HG03196 (cell line): ENCODE data around the gene SERPINE2.
"Not testable (repeated sequence)": the region's sequence is repeated elsewhere in the genome, so short reads cannot be mapped to it uniquely, and the experiment has no call there.

Experiments used
- ATAC-seq: cut with Tn5 transposase; IDR thresholded peaks from one replicate; pipeline ENCODE4 v1.9.1; 2021; ENCODE audit not compliant: unreplicated experiment

Gene SERPINE2

DNA sequence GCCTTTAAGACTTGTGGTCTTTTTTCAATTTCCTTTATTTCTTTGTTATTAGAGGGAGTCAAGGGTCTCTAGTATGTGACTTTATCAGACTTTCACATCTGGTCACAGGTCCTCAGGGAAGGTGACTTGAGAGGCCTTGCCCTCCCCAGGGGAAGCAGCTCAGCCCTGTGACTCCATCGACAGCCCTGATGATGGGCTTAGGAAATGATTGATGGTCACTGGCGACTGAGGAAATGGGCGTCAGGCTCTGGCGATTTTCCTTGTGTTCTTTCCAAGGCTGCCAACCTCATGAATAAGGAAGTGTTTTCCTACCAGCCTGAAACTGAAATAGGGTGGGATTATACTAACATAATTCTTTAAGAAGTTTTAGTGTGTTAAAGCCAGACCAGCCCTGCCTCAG lies 21.1 kb downstream of the SERPINE2 start:
- ATAC-seq: no peak

DNA sequence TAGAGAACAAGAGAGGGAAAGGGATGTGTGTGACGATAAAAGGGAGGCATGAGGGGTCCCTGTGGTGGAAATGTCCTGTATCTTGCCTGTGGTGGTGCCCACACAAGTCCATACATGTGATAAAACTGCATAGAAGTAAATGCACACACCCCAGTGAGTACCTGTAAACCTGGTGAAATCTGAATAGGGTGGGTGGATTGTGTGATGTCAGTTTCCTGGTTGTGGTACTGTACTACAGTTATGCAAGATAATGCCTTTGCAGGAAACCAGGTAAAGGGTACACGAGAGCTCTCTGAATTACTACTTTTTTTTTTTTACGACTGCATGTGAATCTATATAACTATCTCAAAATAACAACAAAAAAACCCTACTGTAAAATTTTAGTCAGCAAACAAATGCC lies 22.1 kb downstream of the SERPINE2 start:
- ATAC-seq: no peak

DNA sequence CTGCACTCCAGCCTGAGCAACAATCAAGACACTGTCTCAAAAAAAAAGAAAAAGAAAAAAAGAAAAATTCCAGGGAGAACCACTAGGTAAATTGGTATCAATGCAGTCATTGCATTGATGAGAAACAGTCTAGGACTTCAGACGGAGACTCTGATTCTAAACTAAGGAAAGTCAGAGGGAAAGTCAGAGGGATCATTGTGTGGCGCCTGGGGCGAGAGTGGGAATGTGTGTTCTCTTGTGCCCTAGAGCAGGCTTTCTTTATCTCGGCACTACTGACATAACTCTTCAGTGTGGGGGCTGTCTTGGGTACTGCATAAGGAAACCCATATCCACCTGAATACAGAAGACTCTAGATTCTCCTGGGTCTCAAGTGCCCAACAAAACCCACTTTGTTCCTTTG lies 24.8 kb downstream of the SERPINE2 start:
- ATAC-seq: no peak

DNA sequence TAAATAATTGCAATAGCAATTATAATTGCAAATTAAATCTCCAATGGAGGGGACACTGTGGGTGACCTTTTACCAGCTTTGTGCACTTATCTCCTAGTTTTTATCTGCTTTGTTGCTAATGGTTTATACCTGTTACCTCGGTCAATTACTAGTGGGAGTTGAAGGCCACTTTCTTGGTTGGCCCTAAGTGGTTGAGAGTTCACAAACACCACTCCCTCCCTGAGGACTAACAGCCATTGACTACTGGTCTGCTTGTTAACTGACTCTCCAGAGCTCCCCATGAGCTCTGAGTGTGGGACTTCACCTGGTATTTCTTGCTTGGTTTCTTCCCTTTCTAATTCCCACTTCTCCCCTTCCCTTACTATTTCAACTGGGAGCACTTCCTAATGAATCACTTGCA lies 27.2 kb downstream of the SERPINE2 start:
- ATAC-seq: no peak

DNA sequence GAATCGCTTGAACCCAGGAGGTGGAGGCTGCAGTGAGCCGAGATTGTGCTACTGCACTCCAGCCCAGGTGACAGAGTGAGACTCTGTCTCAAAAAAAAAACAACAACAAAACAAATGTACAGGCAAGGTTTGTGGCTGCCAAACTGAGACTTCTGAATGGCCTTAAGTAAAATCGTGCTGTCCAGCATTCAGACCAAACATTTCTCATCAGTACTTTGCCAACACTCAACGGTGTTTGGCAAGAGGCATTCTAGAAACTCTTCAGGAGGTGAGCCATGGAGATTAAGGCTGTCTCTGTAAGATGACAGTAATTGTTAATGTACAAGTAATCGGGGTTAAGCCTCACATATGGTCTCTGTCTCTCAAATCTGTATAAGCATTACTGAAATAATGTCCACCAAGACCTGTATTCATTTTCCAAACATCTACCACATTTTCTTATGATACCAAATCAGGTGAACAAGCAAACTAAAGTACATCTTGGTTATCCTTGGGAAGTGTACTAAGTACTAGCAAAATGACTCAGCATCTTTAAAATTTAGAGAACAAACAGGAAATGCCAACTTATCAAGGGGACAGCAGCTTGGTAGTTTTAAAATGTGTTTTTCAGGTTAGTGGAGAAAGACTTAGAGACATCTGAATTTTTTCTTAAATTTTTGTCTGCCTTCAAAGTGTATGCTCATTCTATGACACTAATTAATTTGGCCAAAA lies 29.3 kb downstream of the SERPINE2 start:
- no peak for ATAC-seq

DNA sequence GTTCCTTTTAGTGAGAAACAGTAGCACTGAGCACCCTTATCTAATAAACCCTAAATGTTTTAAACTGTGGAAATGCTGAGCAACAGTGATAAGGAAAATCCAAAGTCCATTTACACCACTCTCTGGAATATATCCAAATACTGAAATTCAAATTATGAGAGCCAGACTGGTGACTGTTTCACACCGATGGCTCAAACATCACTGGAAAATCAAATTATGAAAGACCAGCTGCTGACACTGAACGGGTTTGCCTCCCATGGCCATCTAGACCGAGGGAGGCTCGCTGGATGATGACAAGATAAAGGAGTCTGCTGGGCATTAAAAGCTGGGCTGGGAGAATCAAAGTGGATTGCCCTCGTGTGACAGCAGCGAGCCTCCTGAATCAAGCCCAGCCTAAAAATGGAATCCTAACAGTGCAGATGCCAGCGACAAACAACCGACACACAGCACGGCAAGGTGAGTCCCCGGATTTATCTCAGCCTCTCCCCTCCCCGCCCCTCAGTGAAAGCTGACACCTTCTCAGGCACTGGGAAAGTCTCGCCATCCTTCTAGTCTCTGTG lies 30.3 kb downstream of the SERPINE2 start:
- ATAC-seq: no peak

DNA sequence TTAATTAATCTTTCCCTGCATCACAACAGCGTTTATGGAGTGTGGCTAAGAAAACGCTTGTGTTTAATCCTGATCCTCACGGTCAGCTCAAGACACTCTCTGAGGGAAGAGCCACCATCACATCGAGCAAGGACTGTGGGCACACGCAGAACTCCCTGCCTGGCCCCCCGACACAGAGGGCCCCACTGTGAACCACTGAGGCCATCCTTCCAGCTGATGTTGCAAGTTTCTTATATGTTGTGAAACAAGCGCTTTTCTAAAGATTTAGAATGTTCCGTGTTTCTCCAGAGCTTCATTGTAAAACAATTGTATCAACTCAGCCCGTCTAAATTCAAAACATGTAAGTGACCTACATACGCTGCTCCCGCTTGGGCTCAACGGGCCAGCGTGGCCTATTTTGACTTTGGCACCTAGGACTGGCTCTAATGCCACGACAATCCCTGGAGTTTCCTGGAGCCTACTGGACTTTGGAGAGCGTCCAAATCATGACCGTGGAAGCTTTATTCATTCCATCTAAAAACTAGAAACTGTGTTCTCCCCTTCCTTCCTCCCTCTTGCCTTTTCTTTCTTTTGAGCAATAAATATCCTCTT lies 34.9 kb downstream of the SERPINE2 start:
- no peak for ATAC-seq

DNA sequence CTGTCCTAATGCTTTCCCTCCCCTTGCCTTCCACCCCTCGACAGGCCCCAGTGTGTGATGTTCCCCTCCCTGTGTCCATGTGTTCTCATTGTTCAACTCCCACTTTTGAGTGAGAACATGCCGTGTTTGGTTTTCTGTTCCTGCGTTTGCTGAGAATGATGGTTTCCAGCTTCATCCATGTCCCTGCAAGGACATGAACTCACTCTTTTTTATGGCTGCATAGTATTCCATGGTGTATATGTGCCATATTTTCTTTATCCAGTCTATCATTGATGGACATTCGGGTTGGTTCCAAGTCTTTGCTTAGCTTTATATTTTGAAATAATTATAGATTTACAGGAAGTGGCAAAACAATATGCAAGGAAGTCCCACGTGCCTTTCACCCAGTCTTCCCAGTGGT lies 38.4 kb downstream of the SERPINE2 start:
- ATAC-seq: not testable (repeated sequence)

DNA sequence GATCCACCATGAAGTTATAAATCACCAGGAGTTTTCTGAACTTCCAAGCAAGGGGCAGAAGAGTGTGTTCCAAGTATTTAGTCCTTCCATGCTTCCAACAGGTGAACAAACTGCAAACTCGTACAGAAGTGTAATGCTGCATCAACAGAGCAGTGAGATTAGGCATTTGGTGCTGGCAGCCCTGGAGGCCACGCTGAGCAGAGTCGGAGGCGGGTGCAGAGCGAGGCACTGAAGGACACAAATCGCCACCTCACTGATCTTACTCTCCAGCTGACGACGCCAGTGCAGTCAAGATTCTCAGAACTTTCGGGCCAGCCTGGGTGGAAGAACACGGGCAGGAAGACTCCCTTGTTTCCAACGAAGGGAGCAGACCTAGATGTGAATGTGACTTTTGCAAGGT lies 39.2 kb downstream of the SERPINE2 start:
- ATAC-seq: no peak

DNA sequence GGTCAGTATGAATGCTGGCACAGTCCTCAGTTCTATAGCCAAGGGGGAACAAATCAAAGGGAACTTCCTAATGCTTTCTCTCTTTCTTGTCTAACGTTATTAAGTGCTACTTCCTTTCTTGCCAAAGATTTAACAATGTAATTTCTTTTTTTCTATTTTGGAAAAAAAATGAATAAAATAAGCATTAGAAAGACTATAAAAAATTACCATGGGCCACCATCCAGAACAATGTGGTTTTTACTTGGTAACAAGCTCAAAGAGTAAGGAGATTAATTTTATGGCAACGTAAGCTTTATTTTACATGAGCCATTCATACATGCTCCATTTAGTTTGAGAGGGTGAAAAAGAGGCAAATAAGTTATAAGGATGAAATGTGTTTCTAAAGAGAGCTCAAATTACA lies 40.1 kb downstream of the SERPINE2 start:
- no peak for ATAC-seq

DNA sequence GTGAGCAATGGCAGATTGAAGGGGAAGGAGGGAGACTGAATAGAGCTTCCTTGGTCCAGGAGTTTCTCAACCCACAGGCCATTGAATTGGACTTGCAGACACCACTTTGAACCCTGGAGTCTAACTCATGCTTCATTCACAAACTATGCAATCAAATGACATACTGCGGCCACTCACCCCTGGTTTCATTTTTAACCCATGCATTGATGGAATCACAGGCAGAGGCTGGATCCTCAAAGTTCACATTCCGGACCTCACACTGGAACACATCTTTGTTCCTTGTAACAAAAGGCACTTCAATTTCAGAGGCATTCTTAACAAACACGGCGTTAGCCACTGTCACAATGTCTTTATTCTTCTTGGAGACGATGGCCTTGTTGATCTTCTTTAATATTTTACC lies 41.1 kb downstream of the SERPINE2 start:
- ATAC-seq: no peak

DNA sequence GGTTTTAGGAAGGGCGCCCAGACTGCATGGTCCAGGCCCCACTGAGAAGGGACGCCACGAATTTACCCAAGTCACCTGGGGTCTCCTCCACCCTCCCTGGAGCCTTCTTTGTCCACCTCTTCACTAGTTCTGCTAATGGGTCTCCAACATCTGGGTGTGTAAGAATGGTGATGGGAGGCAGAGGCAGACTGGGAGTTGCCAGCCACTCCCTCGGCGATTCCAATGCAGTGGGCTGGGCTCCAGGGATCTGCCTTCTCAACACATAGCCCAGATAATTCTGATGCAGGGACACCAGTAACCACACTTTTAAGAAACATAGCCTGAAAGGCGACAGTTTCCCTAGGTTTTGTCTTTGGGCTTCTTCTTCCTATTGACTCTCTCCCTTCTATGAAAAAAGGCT lies 42.7 kb downstream of the SERPINE2 start:
- ATAC-seq: no peak

DNA sequence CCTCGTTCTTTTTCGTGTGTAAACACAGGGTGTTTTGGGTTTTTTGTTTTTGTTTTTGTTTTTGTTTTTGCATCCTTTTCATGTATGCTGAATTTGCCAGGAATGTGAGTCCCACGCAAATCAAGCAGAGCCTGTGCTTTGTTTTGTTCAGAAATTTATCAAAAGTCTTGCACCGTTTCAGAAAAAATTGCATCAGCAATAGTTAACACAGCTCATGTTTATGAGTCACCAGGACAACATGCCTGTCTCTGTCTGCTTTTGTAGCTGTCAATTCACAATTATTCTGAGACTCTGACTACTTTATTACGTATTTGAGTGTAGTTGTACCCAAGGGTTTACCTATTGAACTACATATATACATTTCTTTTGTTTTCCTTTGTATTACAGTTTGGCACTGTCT lies 43.5 kb downstream of the SERPINE2 start:
- ATAC-seq: no peak

DNA sequence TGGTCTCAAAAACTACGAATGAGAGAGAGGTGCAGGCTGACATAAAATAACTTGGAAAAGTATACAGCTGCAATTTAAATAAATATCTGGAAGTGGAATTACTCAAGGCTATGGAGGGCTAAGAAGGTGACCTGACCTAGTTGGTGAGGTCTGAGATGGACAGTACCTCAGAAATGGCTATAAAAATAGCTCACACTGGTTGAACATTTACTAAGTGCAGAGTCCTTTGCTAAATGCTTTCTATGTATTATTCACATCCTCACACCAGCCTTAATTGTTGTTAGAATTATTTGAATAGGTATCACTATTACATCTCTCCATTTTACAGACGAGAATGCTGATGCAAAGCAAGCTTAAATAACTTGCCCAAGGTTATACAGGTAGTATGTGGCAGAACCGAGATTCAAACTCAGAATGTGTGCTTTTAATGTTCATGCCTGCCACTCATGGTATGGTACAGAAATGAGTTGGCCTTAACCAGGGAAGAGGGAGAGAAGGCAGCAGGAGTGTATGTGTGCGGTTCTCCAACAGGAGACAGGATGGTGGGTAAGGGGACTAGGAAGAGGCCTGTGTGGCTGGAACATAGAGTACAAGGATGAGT lies 44.4 kb downstream of the SERPINE2 start:
- ATAC-seq: no peak

DNA sequence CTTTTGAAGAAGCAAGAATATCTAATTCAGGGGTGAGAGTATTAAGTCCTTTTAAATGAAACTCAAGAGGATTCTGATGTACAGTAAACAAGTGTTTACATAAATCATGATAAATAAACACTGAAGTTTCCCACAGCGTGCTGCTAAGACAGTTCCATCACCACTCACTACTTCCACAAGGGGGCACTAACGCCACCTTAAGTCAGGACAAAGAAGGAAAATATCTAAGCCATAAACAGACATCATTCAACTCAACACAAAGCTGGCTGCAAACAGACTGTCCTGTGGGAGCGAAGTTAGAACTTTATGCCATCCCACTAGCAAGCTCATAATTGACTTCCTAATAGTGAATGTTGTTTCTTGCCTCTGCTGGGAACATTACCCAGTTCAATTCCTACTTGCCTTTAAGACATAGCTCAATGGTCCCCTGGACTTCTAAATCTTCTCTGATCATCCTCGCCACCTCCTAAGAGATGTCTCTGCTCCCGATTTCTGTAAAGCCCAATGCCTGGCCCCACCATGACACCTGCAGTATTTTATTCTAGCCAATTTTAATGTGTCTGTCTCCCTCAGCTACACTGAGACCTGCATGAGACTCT lies 45.4 kb downstream of the SERPINE2 start:
- peak; percentile 63 for ATAC-seq

DNA sequence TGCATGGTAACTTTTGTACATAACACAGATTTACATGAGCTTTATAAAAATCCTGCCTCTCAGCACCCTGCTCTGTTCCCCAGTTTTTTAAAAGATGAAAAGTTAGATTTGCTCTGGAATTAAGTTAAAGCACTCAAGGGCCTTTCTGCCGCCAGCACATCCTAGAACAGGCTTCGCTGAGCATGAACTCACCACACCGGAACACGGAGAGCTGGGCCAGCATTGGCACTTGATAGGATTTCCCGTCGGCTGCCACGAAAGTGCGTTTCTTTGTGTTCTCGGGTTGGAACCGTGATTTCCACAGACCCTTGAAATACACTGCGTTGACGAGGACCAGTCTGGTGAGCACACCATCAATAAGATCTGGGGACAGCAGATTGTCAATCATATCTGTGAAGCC lies 47.5 kb downstream of the SERPINE2 start:
- no peak for ATAC-seq

DNA sequence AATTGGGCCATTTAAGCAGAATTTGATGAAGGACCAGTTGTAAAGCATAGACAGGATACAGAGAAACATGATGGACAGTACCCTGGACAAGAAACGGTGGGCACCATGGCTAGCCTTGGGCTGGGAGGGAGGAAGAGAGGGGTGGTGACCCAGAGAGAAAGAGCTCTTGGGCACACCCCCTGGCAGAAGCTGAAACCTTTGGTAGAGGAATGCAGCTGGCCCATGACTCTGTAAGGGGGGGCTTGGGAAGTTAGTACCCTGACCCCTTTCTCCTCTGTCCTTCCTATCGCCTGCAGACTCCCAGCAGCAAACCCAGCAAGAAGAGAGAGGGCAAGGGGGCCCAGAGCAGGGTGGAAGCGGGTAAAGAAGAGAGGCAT lies 49.2 kb downstream of the SERPINE2 start:
- ATAC-seq: no peak

DNA sequence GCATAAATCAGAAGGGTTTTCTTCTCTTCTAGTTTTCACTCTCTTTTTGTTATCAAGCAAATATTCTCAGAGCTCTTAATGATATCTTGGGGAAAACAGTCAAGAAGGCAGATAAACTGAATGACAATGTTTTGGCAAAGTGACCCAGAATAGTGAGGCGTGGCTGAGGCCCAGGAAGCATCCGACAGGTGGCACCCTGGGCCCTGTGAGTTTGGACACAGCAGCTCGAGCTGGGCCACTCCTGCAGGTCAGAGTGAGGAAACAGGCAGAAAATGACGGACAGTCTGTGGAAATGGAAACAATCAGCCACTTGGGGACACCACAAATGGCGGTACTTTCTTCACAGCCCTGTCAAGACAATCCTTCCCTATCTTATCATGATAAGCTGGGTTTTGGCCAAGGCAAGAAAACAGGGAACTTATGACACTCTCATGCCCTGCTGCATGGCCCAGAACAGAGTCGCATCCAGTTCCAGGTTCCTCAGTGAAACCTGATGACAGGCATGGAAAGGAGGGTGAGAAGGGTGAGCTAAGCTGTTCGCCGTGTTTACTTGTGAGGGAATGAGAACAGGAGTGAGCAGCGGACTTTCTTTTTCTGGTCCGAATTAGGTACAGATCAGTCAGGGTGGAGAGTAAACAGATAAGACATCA lies 49.8 kb downstream of the SERPINE2 start:
- ATAC-seq: no peak

DNA sequence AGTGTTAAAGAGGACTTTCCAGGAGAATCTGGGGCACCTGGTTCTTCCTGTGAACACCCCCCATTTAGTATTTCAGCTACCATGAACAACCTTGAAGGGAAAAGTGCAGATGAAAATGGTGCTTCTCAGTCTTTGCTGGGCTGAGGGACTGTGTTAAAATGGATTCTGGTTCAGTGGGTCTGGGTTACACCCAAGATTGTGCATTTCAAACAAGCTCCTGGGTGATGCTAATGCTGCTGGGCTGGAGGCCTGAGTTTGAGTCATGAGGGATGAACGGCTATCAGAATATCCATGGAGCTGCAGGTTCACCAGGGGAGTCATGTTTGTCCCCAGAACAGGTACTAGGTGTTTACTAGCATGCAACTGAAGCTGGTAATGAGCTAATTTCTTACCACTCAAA lies 57.8 kb downstream of the SERPINE2 start:
- no peak for ATAC-seq

DNA sequence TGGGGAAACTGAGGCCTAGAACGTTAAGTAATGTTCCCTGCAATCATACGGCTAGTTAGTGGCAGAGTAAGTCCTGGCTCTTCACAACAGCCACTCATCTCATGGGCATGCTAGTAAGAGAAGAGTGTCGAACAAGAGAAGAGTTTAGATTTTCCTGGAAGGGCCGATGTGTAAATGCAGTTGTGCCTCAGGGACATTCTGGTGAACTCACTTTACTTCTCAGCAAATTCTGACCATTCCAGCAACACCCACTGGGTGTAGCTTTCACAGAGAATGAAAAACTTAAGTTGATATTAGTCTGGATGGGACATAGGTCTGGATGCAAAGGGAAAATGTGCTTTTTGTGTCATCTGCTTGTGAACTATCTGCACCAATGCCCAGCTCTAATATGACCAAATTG lies 58.3 kb downstream of the SERPINE2 start:
- ATAC-seq: no peak

DNA sequence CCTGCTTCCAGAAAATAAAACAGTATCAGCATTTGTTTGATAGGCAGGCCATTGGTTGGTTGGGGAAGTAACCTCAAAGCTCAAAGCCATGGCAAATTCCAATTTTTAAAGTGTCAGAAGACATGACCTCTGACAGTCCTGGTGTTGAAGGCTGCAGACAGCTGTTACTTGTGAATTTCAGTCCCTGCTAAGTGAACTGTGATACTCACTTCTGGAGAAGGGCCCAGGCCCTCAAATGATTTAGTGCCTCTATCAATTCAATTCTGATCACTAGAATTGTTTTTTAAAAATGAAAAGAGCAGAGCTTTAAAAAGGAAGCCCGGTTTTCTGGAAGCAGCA lies 58.7 kb downstream of the SERPINE2 start:
- ATAC-seq: no peak
